ENCODE measurements around the gene CISH.

The CISH gene

DNA sequence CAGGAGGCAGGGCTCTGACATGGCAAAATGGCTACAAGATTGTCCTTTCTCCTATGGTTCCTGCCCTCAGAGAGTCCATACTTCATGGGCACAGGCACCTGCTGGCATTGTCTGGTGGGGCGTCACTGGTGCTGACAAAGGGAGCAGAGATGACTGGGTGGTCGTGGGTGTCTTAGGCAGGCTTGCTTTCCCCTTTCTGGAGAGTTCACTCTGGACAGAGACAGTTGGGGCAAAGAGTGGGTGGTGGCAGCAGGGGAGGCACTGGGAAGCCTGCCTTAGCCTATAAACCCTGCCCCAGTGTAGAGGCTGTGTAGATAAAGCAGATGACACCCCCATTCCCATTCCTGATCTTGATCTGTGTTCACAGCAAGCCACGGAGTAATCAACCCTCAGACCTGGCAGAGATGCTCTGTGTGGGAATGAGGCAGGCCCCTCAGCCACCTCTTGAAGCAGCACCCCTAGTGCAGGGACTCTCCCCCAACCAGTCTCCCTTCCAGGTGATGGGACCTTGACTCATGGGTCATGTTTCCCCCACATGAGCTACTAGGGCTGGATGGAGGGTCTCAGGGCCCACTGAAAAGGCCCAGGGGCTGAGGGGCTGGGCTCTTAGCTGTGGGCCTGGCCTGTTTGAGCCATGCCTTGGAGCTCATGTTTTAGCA, 42.5 kb upstream of the CISH start:
- no peak overlapping the region for H3K9ac ChIP-seq
- H3K4me3 ChIP-seq (IDR thresholded peaks at IDR 0.05; ENCODE audit: insufficient read depth, low read depth, low read length), result no peak overlapping the region
- H3K36me3 ChIP-seq (ENCODE audit: insufficient read depth), result no peaks in the 10 kb centered on the region
- H3K27ac ChIP-seq, result no peak overlapping the region
- H3K4me1 ChIP-seq (ENCODE audit: low read depth, poor library complexity, severe bottlenecking), result no peaks in the 10 kb centered on the region
- no peaks in the 10 kb centered on the region for H3K79me2 ChIP-seq (ENCODE audit: insufficient read depth, low read depth)
- no peak overlapping the region for H3K4me2 ChIP-seq
- TF ChIP-seq, protein P1, sequence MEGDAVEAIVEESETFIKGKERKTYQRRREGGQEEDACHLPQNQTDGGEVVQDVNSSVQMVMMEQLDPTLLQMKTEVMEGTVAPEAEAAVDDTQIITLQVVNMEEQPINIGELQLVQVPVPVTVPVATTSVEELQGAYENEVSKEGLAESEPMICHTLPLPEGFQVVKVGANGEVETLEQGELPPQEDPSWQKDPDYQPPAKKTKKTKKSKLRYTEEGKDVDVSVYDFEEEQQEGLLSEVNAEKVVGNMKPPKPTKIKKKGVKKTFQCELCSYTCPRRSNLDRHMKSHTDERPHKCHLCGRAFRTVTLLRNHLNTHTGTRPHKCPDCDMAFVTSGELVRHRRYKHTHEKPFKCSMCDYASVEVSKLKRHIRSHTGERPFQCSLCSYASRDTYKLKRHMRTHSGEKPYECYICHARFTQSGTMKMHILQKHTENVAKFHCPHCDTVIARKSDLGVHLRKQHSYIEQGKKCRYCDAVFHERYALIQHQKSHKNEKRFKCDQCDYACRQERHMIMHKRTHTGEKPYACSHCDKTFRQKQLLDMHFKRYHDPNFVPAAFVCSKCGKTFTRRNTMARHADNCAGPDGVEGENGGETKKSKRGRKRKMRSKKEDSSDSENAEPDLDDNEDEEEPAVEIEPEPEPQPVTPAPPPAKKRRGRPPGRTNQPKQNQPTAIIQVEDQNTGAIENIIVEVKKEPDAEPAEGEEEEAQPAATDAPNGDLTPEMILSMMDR (conservative IDR thresholded peaks at IDR 0.05; ENCODE audit: low read depth, low read length), result no peak
- no peak overlapping the region for H2AFZ ChIP-seq (ENCODE audit: low read depth)
- no peaks in the 10 kb centered on the region for H3K27me3 ChIP-seq (ENCODE audit: insufficient read depth, low read depth)
- H4K20me1 ChIP-seq (ENCODE audit: insufficient read depth), result no peaks in the 10 kb centered on the region

GRCh38 chr3:50652709-50653108, 41.1 kb upstream of the CISH start:
- no peaks in the 10 kb centered on the region for H3K4me1 ChIP-seq (ENCODE audit: low read depth, poor library complexity, severe bottlenecking)
- TF ChIP-seq, protein P1 (conservative IDR thresholded peaks at IDR 0.05; ENCODE audit: low read depth, low read length), result peak; percentile 45
- no peak overlapping the region for H3K4me3 ChIP-seq (IDR thresholded peaks at IDR 0.05; ENCODE audit: insufficient read depth, low read depth, low read length)
- no peak overlapping the region for H2AFZ ChIP-seq (ENCODE audit: low read depth)
- no peaks in the 10 kb centered on the region for H4K20me1 ChIP-seq (ENCODE audit: insufficient read depth)
- no peak overlapping the region for H3K27ac ChIP-seq
- no peak overlapping the region for H3K4me2 ChIP-seq
- no peaks in the 10 kb centered on the region for H3K36me3 ChIP-seq (ENCODE audit: insufficient read depth)
- no peak overlapping the region for H3K9ac ChIP-seq
- no peaks in the 10 kb centered on the region for H3K79me2 ChIP-seq (ENCODE audit: insufficient read depth, low read depth)
- no peaks in the 10 kb centered on the region for H3K27me3 ChIP-seq (ENCODE audit: insufficient read depth, low read depth)

DNA sequence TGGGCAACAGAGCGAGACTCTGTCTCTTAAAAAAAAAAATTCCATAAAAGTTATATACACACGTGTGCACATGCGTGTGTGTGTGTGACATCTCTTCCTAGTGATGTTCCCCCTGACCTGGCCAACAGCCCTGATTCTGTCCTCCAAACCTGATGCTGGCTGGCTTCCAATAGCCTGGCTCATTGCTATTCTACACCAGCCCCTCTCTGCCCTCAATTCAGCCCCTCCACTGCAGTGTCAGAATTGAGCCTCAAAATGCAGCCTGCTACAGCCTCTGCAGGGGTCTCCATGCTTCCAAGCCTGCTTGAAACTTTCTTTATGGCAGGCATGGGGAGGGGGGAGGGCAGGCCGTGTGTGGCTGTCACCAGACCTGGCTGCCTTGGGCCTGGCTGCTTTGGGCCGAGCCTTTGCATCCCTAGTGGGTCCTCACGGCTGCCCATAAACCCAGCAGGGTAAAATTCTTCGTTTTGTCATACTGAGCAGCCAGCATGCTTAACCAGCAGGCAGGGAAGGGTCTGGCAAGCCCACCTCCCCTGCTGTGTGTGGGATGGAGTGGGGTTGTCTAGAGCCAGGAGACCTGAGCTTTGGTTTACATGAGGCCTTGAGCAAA, 40.5 kb upstream of the CISH start:
- no peak overlapping the region for H3K4me3 ChIP-seq (IDR thresholded peaks at IDR 0.05; ENCODE audit: insufficient read depth, low read depth, low read length)
- H3K79me2 ChIP-seq (ENCODE audit: insufficient read depth, low read depth), result no peaks in the 10 kb centered on the region
- no peaks in the 10 kb centered on the region for H3K4me1 ChIP-seq (ENCODE audit: low read depth, poor library complexity, severe bottlenecking)
- no peaks in the 10 kb centered on the region for H3K27me3 ChIP-seq (ENCODE audit: insufficient read depth, low read depth)
- H3K36me3 ChIP-seq (ENCODE audit: insufficient read depth), result no peaks in the 10 kb centered on the region
- no peak overlapping the region for H3K9ac ChIP-seq
- H3K27ac ChIP-seq, result no peak overlapping the region
- no peak overlapping the region for H3K4me2 ChIP-seq
- TF ChIP-seq, protein P1 (conservative IDR thresholded peaks at IDR 0.05; ENCODE audit: low read depth, low read length), result no peak
- H2AFZ ChIP-seq (ENCODE audit: low read depth), result no peak overlapping the region
- no peaks in the 10 kb centered on the region for H4K20me1 ChIP-seq (ENCODE audit: insufficient read depth)

DNA sequence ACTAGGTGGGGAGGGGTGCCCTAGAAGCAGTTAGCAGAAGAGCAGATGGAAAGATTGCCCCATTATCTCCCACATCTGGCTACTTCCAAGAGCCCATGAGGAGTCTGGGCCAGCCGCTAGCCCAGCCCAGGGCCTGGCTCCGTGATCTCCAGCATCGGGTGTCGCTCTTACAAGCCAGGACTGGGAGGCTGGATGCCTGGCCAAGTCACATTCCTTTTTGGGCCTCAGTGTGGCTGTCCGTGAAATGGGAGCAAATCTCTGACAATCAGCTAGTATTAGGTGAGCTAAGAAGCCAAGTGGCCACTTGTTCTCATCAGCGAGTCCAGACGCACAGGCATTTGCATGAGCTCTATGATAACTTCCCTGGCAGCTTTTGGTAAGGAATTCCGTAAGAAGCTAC, 39.9 kb upstream of the CISH start:
- no peak overlapping the region for H3K9ac ChIP-seq
- no peaks in the 10 kb centered on the region for H3K79me2 ChIP-seq (ENCODE audit: insufficient read depth, low read depth)
- no peaks in the 10 kb centered on the region for H3K36me3 ChIP-seq (ENCODE audit: insufficient read depth)
- no peak overlapping the region for H3K27ac ChIP-seq
- no peaks in the 10 kb centered on the region for H3K27me3 ChIP-seq (ENCODE audit: insufficient read depth, low read depth)
- H3K4me2 ChIP-seq, result no peak overlapping the region
- H2AFZ ChIP-seq (ENCODE audit: low read depth), result no peak overlapping the region
- H3K4me3 ChIP-seq (IDR thresholded peaks at IDR 0.05; ENCODE audit: insufficient read depth, low read depth, low read length), result no peak overlapping the region
- TF ChIP-seq, protein P1 (conservative IDR thresholded peaks at IDR 0.05; ENCODE audit: low read depth, low read length), result no peak
- no peaks in the 10 kb centered on the region for H4K20me1 ChIP-seq (ENCODE audit: insufficient read depth)
- no peaks in the 10 kb centered on the region for H3K4me1 ChIP-seq (ENCODE audit: low read depth, poor library complexity, severe bottlenecking)
